ENCODE results near the gene ZNRF3.

DNA sequence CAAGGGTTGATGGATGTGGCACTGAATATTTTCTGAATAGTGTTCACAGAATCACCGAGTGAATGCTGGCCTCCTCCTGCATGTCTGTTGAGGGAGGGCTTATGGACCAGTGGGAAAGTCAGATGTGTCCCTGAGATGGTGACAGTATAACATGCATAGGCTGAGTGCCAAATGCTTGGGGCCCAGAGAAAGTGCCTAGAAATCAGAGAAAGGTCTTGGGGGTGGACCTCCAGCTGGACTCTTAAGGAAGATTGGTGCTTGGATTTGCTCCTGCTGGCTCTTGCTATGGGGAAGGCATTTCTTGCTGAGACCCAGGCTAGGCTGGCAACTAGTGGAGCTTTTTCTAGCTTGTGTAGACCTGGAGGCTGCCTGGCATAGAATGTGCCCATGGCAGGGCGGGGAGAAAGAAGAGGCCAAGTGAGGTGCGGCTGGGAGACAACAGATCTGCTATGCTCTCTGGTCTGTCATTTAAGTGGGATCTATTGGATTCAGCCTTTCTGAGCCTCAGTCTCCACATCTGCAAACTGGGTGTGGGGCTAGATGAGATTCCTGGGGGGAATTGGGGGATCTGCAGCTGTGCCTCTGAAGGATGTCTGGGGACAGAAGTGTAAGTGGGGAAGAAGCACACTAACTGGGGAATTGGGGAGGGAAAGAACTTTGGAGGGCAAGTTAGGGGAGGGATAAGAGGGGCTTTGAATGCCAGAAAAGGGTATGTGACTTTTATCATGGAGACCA is 27.4 kb downstream of the ZNRF3 start:
- no peak for TF ChIP-seq EP300 (IDR thresholded peaks at IDR 0.05)
- TF ChIP-seq, protein P1, sequence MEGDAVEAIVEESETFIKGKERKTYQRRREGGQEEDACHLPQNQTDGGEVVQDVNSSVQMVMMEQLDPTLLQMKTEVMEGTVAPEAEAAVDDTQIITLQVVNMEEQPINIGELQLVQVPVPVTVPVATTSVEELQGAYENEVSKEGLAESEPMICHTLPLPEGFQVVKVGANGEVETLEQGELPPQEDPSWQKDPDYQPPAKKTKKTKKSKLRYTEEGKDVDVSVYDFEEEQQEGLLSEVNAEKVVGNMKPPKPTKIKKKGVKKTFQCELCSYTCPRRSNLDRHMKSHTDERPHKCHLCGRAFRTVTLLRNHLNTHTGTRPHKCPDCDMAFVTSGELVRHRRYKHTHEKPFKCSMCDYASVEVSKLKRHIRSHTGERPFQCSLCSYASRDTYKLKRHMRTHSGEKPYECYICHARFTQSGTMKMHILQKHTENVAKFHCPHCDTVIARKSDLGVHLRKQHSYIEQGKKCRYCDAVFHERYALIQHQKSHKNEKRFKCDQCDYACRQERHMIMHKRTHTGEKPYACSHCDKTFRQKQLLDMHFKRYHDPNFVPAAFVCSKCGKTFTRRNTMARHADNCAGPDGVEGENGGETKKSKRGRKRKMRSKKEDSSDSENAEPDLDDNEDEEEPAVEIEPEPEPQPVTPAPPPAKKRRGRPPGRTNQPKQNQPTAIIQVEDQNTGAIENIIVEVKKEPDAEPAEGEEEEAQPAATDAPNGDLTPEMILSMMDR (IDR thresholded peaks at IDR 0.05), result no peak

All from upper lobe of left lung (tissue), 4 donors.